HFF-Myc (cell line): ENCODE measurements around the gene CEBPA.

Experiments used
- DNase-seq: peaks from one replicate; pipeline ENCODE4 v3.0.0-alpha.2; 2011; ENCODE audit warnings: low read depth; ENCODE audit errors: extremely low read depth
- H3K4me3 ChIP-seq: replicated peaks from 2 replicates; pipeline ENCODE4 v1.5.1; 2011; ENCODE audit warnings: low read depth, mild to moderate bottlenecking, control low read depth, low read length
- TF ChIP-seq, protein P1 (sequence below): IDR thresholded peaks from 2 replicates; pipeline ENCODE4 v1.5.1; 2012; ENCODE audit warnings: mild to moderate bottlenecking, low read depth, low read length, control low read depth; ENCODE audit errors: missing control alignments

The CEBPA gene

DNA sequence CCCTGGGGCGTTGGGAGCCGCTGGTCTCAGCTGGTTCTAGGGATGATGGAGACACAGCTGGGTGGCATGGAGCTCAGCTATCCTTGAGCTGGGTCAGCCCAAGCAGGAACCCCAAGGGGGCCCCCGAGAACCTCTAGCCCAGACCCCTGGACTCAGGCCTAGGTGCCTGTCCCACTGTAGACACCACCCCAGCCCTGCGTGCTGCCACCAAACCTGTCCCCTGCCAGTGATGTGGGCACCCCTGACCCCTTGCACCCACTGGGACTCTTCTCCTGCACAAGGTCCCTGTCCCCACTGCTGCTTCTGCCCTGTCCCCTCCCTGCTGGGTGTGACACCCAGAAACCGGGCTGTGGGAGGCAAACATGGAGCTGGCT, 26.8 kb downstream of the CEBPA start:
- DNase-seq, result no peak
- TF ChIP-seq, protein P1, sequence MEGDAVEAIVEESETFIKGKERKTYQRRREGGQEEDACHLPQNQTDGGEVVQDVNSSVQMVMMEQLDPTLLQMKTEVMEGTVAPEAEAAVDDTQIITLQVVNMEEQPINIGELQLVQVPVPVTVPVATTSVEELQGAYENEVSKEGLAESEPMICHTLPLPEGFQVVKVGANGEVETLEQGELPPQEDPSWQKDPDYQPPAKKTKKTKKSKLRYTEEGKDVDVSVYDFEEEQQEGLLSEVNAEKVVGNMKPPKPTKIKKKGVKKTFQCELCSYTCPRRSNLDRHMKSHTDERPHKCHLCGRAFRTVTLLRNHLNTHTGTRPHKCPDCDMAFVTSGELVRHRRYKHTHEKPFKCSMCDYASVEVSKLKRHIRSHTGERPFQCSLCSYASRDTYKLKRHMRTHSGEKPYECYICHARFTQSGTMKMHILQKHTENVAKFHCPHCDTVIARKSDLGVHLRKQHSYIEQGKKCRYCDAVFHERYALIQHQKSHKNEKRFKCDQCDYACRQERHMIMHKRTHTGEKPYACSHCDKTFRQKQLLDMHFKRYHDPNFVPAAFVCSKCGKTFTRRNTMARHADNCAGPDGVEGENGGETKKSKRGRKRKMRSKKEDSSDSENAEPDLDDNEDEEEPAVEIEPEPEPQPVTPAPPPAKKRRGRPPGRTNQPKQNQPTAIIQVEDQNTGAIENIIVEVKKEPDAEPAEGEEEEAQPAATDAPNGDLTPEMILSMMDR, result no peak
- no peak overlapping the region for H3K4me3 ChIP-seq

DNA sequence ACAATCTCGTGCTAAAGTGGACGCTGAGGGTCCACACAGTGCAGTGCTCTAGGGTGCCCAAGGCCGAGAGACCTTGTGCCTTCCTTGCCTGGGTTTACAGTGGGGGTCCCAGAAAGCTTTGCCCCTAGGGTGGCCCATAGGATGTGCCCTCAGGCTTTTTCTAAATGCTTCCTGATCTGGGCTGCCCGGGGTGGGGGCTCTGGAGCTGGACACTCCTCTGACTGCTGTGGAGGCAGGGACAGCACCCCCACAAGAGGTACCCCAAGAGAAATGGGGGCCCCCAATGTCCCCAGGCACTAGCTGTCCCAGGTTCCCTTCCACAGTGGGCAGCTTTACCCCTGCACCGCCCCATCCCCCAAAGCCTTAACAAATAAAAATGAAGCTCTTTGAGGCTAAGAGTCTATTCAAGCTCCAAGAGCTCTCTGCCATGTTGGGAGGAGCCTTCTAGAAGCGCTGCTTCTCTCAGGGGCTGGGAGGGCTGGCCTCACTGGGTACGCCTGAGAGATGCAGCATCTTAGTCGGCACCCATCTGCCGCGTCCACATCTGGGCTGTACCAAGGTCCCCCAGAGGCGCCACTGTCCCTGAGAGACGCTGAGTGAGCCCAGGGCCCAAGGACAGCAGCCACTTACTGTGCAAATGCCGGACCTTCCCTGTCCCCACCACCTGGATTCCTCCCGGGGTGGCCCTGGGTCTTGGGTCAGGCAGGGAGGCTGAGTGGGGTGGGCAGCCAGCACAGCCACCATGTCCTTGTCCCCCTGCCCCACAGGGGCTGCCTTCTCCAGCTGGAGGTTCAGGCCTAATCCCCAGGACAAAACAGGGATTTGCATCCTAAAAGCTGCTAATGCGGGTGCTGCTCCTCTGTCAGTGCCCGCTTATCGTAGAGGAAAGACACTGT, 27.4 kb downstream of the CEBPA start:
- no peak for DNase-seq
- TF ChIP-seq, protein P1, result no peak
- H3K4me3 ChIP-seq, result no peak overlapping the region

DNA sequence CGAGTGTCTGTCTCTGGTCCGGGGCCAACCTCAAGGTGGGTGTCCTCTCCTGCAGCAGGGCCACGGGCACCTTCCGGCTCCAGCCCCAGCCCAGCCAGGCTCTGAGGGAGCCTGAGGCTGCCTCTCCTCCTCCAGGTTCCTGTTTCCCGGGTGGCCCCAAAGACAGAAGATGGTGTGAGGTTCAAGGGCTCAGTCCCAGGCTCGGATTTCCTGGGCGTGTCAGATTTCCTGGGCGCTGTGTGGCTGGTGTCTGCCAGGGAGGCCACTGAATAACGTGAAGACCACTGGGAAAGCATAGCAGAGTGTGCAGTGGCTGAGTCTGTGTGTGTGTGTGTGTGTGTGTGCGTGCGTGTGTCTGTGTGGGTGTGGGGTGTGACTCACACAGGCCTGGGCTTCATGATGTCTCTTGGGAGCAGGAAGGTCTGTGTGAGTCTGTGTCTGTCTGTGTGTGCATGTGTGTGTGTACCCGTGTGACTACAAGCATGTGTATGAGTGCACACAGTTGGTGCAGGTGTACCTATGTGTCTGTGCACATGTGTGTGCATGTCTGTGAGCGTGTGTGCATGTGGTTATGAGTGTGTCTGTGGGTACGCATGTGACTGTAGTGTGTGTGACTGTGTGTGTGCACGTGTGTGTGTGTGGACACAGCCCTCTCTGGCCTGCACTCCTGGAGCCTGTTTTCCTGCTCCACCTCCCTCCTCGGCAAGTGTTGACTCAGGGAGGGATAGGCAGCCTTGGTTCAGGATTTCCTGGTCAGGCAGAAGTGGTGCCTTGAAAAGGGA, 28.3 kb downstream of the CEBPA start:
- TF ChIP-seq, protein P1, result no peak
- H3K4me3 ChIP-seq, result no peak overlapping the region
- peak; percentile 78 for DNase-seq

DNA sequence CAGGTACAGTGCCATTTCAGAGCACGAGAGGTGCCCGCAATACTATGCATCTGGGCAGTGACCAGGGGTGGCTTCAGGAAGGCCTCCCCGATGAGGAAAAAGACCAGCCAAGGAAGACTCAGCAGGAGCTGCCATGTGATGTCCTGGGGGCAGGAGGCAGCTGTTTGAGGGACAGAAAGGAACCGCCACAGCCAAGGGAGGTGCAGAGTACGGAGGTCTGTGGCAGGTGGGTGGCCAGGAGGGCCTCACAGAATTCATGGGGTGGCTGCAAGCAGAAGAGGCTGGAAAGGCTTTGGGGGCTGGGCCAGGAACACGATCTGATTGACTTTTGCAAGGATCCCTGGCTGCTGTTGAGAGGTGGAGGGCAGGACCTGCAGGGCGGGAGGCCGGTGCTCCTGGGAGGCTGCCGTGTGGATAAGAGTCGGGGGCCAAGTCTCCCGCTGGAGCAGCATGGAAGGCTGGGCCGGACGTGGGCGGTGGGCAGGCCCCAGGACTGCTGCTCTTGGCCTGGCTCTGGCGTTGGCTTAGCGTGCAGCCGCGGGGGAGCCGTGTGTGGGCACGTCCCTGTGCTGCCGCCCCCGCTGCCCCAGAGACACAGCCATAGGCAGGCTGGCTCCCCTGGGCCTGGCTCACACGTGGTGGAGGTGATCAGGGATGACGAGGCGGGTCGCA, 29.1 kb downstream of the CEBPA start:
- TF ChIP-seq, protein P1, result no peak
- no peak overlapping the region for H3K4me3 ChIP-seq
- no peak for DNase-seq

DNA sequence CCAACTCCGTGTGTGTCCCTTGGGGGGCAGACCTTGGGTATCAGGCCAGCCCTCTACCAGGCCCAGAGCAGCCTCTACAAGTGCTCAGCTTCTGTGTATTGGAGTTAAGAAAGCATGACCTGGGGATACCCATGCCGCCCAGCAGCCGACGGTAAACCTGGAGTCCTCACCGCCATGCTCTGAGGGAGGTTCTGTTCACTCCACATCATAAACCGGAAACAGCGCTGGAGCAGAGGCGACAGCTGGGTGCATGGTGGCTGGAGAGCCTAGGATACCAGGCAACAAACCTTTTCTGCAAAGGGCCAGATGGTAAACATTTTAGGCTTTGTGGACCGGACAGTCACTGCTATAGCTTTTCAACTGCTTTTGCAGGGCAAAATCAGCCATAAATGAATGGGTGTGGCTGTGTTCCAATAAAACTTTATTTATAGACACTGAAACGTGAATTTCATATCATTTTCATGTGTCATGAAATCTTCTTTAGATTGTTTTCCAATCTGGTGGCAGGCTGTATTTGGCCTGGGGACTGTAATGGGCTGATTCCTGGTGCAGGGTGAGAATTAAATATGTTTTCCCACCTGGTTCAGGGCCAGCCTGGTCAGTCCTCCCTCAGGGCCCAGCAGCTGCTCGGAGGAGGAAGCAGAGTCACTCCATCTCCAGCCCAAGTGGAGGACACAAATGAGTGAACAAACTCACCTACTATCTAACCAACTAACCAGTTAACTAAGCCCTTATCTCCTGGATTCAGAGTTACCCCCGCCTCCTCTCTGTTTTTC, 30.9 kb downstream of the CEBPA start:
- TF ChIP-seq, protein P1, result no peak
- no peak for DNase-seq
- H3K4me3 ChIP-seq, result no peak overlapping the region

DNA sequence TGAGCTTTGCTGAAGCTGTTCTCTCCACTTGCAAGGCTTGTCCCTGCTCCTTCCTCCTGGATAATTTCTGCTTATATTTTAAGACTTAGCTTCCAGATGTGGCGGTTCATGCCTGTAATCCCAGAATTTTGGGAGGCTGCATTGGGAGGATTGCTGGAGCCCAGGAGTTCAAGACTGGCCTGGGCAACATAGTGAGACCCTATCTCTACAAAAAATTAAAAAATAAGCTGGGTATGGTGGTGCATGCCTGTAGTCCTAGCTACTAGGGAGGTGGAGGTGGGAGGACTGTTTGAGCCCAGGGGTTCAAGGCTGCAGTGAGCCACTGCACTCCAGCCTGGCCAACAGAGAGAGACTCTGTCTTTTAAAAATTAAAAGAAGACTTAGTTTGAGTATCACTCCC, 31.6 kb downstream of the CEBPA start:
- H3K4me3 ChIP-seq, result no peak overlapping the region
- no peak for DNase-seq
- TF ChIP-seq, protein P1, result no peak
